NCI-H1436 (cell line): ENCODE results near the gene NT5DC1.
A peak's percentile ranks its signal among the peaks of the same experiment; 100 is the strongest.
"Not testable (repeated sequence)": the region's sequence is repeated elsewhere in the genome, so short reads cannot be mapped to it uniquely, and the experiment has no call there.

ENCODE experiments used
- DNase-seq: peaks from one replicate; lab custom pipeline; 2025; lab: John Stamatoyannopoulos, UW

Gene NT5DC1

DNA sequence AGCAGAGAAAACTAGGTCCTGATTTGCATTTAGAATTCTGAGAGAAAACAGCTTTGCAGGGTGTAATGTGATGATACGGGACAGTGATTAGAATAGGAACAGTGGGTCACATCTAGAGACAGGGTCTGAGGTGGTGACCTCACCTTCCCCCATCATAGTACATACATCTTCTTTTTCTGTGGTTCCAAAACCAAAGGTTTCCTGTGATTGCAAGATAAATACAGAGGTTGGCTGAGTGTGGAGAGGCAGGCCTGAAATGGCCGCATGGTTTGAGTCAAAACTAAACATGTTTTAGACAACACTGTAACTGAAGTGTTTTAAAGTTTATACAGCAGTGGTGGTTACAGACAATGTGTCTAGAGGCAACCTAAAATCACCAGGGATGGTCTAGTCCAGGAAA, 10.4 kb upstream of the NT5DC1 start:
- no peak for DNase-seq

DNA sequence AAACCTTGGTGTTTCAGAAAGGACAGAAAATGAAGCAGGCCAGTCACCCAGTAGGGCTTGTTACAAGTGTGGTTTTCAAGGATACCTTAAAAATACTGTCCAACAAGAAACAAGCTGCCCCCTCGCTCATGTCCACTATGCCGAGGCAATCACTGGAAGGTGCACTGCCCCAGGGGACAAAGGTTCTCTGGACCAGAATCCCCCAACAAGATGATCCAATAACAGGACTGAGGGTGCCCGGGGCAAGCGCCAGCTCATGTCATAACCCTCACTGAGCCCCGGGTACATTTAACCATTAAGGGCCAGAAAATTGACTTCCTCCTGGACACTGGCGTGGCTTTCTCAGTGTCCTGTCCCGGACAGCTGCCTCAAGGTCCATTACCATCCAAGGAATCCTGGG, 6.6 kb upstream of the NT5DC1 start:
- no peak for DNase-seq

DNA sequence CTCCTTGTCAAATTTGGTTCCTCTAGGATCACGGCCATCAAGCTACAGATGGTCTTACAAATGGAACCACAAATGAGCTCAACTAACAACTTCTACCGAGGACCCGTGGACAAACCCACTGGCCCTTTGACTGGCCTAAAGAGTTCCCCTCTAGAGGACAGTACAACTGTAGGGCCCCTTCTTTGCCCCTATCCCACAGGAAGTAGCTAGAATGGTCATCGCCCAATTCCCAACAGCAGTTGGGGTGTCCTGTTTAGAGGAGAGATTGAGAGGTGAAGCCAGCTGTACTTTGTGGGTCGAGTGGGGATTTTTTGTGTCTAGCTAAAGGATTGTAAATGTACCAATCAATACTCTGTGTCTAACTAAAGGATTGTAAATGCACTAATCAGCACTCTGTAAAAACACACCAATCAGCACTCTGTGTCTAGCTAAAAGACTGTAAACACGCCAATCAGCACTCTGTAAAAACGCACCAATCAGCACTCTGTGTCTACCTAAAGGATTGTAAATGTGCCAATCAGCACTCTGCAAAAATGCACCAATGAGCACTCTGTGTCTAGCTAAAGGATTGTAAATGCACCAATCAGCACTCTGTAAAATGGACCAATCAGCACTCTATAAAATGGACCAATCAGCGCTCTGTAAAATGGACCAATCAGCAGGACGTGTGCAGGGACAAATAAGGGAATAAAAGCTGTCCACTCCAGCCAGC, 4.4 kb upstream of the NT5DC1 start:
- DNase-seq, result not testable (repeated sequence)

DNA sequence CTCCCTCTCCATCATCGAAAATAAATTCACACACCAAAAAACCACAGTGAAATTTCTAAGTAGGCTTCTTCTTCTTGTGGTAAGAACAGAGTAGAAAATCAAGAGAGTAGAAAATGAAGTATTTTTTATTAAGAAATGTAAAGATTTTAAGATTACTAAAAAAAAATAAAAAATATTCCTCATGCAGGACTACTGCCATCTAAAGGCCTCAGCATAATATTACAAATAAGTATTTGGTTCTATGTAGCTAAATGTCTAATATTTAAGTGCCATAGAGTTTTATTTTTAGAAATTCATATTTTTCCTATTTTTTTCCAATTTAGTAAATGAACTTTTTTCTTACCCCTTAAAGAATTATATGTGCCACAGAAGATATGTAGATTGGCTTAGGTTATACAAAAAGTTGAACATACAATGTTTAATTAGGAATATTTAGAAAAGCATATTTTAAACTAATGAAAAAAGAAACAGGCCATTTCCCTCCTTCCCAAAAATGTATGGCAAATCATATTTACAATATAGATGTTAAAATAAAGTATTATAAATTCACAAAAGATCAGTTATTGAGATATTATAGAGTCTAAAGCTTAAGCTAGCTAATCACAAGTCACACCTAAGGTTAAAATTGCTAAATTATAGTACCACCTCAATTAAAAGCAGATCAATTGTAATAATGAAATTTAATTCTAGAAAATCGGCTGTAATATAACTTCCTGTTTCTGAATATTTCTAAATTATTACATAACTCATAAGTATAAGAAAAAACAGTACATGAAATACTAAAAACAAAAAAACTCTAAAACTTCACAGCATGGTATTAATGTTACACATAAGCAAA, 3.5 kb upstream of the NT5DC1 start:
- DNase-seq, result no peak

DNA sequence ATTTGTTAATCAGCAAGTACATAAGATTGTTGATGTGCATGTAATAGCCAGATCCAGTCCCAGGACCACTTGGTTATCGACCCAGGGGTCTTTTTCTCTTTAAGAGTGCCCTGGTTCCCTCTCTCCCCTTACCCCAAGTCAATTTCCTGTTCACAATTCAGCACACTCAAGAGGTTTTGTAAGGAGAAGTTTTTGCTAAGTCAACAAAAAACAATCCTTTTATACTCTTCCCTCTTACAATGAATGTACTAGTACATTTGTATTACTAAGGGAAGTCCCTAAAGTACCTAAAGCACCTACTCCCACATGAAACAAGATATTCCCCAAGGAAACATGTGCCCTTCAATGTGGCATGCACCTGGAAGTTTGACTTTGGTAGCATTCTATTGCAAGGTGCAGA, 1.6 kb upstream of the NT5DC1 start:
- DNase-seq, result no peak

DNA sequence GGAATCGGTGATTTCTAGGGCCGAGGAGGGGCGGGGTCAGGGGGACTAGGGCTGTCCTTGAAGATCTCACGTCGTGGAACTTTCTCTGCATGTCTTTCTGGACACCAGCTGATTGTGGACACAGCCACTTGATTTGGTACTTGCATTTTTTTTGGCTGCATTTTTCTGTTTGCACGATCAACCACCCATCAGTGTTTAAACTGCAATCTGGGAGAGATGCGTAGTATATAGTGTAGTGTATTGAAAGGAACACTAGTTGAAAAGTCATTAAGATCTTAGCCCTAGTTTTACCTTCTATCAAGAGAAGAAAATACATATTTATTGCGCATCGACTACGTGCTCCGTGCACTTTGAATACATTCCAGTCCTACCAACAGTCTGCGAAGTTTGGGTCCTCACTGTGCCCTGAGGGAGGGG, 657 bp downstream of the NT5DC1 start:
- DNase-seq, result no peak

DNA sequence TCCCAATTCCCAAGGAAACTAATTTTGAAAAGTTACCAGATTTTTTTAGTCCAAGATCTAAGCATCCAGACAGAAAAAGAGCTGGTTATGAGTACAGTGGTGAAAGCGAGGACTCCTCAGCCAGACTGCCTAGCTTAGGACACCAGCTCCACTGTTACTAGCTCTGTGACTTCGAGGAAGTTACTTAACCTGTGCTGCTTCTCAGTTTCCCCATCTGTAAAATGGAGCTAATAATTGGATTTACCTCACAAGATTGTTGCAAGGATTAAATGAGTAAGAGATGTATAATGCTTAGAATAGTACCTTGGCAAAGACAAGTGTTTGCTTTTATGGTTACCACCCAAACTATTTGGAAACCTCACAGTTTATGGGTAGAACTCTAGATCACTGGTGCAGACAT, 1.1 kb downstream of the NT5DC1 start:
- no peak for DNase-seq

DNA sequence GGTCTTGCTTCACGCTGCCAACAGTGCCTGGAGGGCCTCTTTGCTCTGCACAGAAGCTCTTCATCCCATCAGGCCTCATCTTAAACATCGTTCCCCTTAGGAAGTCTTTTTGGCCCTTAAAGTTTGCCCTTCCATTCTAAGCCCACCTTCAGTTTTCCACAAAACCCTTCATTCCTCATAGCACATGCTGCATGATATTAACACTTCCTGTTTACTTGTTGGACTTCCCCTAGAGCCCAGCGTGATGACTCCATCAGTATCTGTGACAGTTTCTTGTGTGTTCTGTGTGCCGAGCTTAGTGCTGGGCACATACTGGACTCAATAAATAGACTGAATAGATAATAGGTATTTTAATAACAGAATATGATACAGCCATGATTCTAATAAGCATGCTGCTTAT, 2.2 kb downstream of the NT5DC1 start:
- no peak for DNase-seq

DNA sequence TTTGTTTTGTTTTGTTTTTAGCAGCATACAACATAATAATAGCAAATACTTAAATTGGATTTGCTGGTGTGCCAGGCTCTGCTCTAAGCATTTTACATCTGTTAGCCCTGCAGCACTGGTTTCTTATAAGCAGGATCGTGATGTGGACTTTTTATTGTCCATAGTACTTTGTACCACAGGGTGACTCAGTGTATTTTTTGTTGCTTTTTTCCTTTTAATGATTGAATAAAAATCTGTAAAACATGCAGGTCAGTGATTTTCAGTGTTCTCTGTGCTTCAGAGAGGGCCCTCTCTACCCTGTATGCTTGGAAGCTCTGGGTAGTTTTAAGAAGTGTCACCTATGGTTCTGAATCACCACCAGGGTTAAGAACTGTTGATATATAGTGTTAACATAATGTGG, 4.0 kb downstream of the NT5DC1 start:
- DNase-seq, result no peak

DNA sequence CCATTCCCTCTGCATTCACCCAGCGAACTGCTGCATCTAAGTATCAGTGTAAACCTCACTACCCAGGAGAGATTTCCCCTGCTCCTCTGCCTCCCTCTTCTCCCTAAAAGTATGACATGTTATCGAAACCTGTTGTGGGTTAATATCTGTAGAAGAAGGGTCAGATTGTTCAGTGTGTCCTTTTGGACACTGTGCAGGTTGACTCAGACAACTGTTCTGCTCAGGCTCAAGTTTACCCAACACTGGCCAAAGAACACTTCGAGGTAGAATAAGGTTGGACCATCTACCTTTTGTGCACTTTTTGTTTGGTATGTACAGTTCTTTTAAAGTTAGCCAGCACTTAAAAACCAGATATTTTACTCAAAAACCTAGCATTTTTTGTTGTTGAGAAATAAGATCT, 4.6 kb downstream of the NT5DC1 start:
- DNase-seq, result no peak

DNA sequence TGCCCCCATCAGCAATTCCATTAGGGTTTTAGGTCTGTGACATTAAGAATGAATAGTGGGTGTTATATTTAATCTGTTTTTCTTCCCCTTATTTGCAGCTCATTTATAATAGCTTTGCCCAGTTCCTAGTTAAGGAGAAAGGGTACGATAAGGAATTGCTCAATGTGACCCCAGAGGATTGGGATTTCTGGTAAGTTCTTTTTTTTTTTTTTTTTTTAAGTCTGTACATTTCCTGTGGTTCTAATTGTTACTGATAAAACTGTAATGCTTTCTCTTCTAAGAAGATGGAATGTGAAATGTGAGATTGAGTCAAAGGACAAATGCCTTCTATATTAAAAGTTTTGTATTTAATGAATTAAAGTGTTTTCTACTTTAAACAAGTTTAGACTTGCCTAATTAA, 5.5 kb downstream of the NT5DC1 start:
- DNase-seq, result no peak

DNA sequence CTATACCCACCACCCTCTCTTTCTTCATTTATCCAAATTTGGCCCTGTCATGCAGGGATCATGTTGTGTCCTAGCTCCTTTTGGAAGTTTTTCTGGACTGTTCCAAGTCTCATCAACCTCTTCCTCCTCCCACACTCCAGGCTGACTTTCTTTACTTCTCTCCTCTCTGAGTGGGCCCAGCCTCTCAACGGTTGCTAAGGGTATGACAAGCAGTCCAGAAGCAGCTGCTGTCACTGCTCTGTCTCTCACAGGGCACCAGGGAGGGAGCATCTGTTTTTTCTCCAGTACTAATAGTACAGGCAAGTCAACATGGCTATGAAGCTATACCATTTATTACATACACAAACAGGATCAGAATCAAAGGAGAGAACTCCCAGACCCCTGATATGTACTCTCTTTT, 8.2 kb downstream of the NT5DC1 start:
- no peak for DNase-seq

DNA sequence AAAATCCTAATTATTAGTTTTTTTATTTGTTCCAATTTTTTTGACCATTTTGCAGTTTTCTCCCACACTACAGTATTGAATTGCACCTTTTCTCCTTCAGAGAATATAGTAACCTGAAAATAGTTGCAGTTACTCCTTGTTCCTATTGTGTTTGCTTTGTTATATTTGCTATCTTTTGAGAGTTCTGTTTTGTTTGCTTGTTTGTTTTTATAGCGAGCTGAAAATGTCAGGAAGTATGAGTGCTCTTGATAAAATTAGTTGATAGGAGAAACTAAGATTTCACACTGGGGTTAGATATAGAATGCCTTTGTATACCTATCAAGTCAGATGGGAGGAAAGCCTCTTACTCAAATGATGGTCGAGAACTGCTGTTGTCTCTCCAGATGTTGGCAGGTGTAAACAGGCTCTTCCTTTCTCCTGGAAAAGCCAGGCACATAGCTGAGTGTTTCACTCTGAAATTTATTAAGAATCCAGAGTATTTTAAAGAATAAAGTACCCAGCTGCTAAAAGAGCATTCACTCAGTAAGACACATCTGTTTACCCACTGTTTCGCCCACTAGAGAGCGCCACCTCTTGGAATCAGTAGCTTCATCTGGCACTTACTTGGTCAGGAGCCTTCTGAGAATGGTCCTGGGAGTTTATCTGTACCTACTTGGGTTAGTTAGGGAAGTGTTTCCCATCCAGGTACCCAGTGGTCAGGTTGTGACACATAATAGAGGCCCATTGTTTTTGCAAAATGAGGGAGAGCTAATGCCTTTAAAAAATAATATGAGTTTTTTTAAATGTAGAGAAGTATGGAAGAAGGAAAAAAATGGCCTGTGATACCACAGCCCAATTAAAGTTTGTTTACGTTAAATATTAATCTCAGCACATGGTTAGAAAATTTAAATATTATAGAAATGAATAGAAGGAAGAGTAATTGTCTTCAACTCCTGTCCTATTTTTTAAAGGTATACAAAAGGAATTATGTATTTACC, 11.2 kb downstream of the NT5DC1 start:
- peak; percentile 9 for DNase-seq

DNA sequence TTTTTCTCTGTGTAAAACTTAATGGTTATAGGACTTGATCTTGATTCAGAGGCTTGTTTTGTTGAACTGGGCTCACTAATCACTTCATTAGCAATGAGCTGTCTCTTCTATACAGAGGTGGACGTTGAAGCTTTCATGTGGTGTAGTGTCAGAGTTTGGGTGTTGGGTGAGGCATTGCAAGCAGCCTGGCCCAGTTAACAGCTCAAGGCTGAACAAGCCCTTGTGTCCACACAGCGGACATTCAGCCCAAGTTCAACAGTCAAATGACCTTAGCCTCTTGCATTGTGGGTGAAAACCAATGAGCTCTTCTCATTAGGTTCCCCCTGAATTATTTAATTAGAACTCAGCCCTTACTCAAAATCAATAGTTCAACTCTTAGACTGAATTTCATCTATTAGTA, 12.7 kb downstream of the NT5DC1 start:
- no peak for DNase-seq

DNA sequence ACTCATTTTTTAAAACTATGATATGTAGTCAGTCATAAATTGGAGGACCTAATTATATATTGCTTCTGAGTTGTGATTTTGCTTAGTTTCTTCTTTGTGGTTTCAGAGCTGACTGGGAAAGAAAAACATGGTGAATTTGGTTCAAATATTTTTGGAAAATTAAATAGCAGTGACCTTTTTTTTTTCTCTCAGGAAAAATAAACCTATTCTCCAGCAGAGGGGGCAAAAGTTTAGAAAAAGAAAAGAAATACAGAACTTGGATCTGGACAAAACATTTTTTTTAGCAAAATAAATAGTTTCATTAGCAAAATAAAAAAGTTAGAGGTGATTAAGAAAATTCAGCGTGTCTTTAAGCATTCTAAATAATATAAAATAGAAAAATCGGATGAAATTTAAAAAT, 15.1 kb downstream of the NT5DC1 start:
- no peak for DNase-seq

DNA sequence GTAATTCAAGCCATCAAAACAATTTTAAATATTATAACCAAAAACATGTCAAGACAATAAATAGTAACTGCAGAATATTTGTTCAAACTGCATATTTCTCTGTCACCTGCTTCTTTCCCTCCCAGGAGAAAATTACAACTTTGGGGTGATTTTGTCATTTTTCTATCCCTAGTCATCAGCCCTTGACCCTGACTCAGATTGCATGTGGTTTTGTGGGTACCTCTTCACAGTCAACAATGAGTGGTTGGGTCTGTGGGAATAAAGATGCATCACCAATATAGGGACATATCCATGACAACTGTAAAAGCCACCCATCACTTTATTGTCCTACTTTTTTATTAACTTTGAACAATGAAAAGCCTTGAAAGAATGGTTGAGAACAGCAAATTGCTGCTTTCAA, 18.0 kb downstream of the NT5DC1 start:
- DNase-seq, result no peak

DNA sequence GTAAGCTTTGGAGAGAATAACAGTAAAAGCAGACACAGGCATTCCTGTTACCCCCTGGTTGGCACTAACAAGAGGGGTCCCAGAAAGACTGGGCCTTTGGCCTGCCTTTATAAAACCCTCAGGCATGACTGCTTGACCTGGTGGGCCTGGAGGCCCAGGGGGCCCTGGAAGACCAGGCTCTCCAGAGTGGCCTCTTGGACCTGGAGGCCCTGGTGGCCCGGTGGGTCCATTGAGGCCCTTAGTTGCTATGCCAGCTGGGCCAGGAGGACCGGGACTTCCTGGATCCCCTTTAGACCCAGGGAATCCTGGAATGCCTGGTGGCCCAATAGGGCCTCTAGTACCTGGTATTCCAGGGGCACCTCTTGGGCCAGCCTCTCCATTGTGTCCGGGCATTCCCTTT, 19.8 kb downstream of the NT5DC1 start:
- DNase-seq, result no peak

DNA sequence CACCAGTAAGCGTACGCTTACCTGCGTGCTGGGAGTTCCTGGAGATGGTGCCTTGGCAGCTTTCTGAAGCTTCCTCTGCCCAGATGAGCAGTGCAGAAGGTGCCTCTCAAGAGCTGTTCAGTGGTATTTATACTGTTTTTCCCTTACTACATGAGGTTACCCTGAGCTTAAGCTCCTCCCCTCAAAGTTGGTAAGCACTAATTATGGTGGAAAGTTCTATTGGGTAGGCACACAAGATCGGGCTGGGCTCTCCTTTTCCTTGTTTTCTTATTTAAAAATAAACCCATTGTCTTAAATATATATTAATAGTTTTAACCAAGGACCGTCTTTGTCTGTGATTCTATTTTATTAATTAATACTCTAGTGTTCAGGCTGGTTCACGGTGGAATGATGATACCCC, 25.4 kb downstream of the NT5DC1 start, which contains the start of gene COL10A1:
Gene COL10A1 (minus strand): TSS at position 101 of the 400 bp plus-strand sequence. CDS start 640 bp downstream, outside the sequence.
- no peak for DNase-seq

DNA sequence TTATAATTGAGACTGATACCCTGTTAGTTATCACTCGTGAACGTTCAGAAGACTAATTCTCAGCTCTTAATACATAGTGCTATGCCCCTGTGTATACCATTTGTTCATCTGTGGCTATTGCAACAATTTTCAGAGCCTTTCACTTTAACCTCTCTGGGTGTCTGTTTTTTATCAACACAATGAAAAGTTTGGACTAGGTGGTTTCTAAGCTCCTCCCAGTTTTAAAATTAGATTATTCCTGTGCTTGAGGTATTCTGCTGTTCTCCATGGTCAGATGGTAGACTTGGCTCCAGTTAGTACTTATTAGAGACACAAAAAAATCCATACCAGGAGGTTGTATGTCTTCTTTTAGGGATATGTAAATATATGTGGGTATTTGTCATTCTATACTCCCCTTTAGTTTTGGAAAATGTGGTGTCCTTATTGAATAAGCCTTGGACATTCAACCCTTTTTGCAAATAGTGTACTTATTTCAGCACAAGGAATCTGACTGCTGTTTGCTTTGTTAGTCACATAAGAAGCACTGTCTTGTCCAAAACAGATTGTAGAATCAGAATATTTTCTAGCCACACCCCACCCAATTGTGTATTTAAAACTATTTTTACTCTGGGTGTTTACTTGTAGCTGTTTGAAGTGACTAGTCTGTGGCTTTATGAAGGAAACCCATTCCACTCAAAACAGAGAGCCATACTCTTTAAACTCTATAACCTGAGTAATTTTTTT, 27.3 kb downstream of the NT5DC1 start:
- DNase-seq, result no peak

DNA sequence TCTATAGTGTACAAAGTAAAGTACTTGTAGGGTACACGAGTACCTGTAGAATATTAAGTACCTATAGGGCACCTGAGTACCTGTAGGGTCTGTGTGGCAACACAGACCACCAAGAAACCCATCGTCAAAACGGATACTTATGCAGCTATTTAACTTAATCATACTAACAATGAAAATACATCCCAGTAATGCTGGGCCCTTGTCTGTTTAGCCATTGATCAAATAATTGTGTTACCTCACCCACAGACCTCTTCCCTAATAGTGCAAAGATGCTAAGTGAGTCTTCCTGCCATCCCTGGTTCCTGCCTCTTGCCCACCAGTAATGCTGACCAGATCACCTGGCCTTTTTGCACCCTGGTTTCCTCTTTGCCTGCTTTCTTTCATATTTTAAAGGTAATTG, 32.8 kb downstream of the NT5DC1 start:
- DNase-seq, result no peak

DNA sequence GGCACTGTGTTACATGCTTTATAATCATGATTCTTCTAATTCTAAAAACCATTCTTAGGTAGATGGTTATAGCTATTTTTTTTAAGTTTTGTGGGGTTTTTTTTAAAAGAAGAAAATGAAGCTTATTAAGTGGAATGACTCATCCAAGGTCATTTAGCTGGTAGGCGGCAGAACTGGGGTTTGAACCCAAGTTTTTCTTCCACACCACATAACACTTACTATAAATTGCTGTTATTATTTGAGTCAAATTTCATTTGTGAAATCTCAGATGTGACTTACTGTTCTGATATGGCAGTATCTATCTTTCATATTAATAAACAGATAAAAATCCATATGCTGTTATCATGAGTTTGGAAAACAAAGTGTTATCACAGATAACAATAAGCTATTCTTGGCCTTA, 35.7 kb downstream of the NT5DC1 start:
- DNase-seq, result no peak

DNA sequence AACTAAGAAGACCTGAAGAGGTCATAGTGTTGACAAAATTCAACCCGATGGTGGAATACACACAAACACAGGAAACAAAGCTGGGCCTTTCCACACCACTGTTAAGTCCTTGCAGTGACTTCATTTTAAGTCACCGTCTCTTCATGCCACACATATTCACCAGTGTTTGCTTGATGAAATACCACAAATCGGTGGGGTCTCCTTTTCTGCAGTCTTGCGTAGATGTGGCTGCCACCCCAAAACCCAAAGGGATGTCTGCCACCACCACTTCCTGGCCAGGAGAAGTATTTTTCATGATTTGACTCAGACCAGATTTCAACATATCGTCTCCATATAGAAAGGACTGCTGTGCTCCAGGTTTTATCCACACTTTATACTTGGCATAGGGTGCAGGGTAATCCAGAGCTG, 36.3 kb downstream of the NT5DC1 start:
- DNase-seq, result no peak
